ENCODE data around the gene SAPCD2. TPM values are rescaled to one million over a fixed set of nuclear protein-coding genes. Genes with fewer than 3 reads are reported as not detected.

SAPCD2 gene
- total and polyA plus RNA-seq, 2 of the 4 experiments (the other 2 are of a cell fraction), result 3.4 to 4.9 TPM

- WGBS, 2 experiments (ENCODE audit: extremely low coverage in 2 of 2, insufficient read length in 1 of 2), result 67% methylated on average over 9 of the region's 18 CpGs; no CpG with 5 or more reads in 1 of the 2 experiments
- CTCF ChIA-PET, result no interaction called here
Measured at GRCh38 chr9:137044502-137045177, 25.7 kb downstream of the SAPCD2 start.

More at GRCh38 chr9:137044502-137045177, 25.7 kb downstream of the SAPCD2 start:
- Histone ChIP-seq H2BK15ac (ENCODE audit: low read depth, low read length) (no peak overlapping the region), H3K36me3 (ENCODE audit: control insufficient read depth, insufficient read depth, low read length) (peaks cover 8% of the 10 kb centered on the region; the same call in 1 of the 2 replicates), H3K27ac (ENCODE audit: insufficient read depth, low read length) (no peak overlapping the region), H4K8ac (ENCODE audit: low read depth in 2 of 2, low read length in 2 of 2) (no peak overlapping the region), H3K9me1 (ENCODE audit: insufficient read depth, low read length) (no peaks in the 10 kb centered on the region), H2BK5ac (ENCODE audit: low read depth, low read length, poor library complexity, severe bottlenecking) (no peak overlapping the region), H4K91ac (ENCODE audit: insufficient read depth, low read depth, low read length) (no peak overlapping the region), H2BK120ac (ENCODE audit: low read depth, low read length) (no peak overlapping the region), H2AK5ac (ENCODE audit: low read depth, low read length) (peak overlapping the region; percentile 24; the same call in 1 of the 2 replicates), H3K4me2 (ENCODE audit: low read depth, low read length) (peak overlapping the region; percentile 78), H3K79me1 (ENCODE audit: low read depth in 1 of 2, low read length in 2 of 2) (peaks cover 5 to 16% of the 10 kb centered on the region in 2 experiments; a peak in 3 of 4 replicates), H2AK9ac (replicated peaks; ENCODE audit: low read depth, low read length, poor library complexity) (peak overlapping the region; percentile 93), H3K9me3 (ENCODE audit: control insufficient read depth, insufficient read depth, low read length) (no peaks in the 10 kb centered on the region), H3K4me1 (ENCODE audit: control insufficient read depth, insufficient read depth, low read length) (peaks cover 11% of the 10 kb centered on the region), H3K27me3 (ENCODE audit: control insufficient read depth, insufficient read depth, low read length) (peaks cover 20% of the 10 kb centered on the region), H3K4me3 (ENCODE audit: insufficient read depth, low read depth, low read length) (peak overlapping the region; percentile 63), H3K9ac (ENCODE audit: low read depth, low read length) (0 out of 2 replicates have a peak overlapping the region, but pooled peaks have one; percentile 50), H3K56ac (ENCODE audit: extremely low read depth, insufficient read depth, low read length) (no peak overlapping the region), H4K20me1 (ENCODE audit: insufficient read depth, low read length) (peaks cover 30% of the 10 kb centered on the region), H2AFZ (replicated peaks; ENCODE audit: low read length, poor library complexity) (no peak overlapping the region), H3K14ac (replicated peaks; ENCODE audit: low read depth, low read length) (no peak overlapping the region), H3K18ac (ENCODE audit: low read depth, low read length) (no peak overlapping the region), H4K5ac (ENCODE audit: low read depth, low read length) (no peak overlapping the region), H3K4ac (ENCODE audit: low read depth, low read length) (no peak overlapping the region), H3K23ac (ENCODE audit: low read depth, low read length) (no peak overlapping the region), H2BK20ac (ENCODE audit: low read depth, low read length) (no peak overlapping the region)
- ATAC-seq (ENCODE audit: low read depth) (no peak), DNase-seq (no peak)
- in situ Hi-C loops (cut with MboI; ENCODE audit: low sequenced_read_pairs) (no loop called here), dilution Hi-C loops (cut with HindIII; ENCODE audit: low sequenced_read_pairs, unreplicated experiment) (no loop called here), intact Hi-C loops (cut with micrococcal nuclease) (no loop called here)
- POLR2A ChIA-PET (ENCODE audit: unreplicated experiment), result no interaction called here
- TF ChIP-seq MAZ (IDR thresholded peaks at IDR 0.05; ENCODE audit: borderline replicate concordance, low read depth, low read length) (no peak), USF2 (IDR thresholded peaks at IDR 0.05; ENCODE audit: low read depth, low read length) (no peak), NFE2L2 (IDR thresholded peaks at IDR 0.05; ENCODE audit: low read depth, low read length) (no peak)
- TF ChIP-seq, protein P1, sequence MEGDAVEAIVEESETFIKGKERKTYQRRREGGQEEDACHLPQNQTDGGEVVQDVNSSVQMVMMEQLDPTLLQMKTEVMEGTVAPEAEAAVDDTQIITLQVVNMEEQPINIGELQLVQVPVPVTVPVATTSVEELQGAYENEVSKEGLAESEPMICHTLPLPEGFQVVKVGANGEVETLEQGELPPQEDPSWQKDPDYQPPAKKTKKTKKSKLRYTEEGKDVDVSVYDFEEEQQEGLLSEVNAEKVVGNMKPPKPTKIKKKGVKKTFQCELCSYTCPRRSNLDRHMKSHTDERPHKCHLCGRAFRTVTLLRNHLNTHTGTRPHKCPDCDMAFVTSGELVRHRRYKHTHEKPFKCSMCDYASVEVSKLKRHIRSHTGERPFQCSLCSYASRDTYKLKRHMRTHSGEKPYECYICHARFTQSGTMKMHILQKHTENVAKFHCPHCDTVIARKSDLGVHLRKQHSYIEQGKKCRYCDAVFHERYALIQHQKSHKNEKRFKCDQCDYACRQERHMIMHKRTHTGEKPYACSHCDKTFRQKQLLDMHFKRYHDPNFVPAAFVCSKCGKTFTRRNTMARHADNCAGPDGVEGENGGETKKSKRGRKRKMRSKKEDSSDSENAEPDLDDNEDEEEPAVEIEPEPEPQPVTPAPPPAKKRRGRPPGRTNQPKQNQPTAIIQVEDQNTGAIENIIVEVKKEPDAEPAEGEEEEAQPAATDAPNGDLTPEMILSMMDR (conservative IDR thresholded peaks at IDR 0.05; ENCODE audit: low read depth, low read length), result no peak
- no TSS peak for BruUV-seq (replicated peaks)
